CD4-positive, alpha-beta T cell treated with Interleukin-6 for 4 hours (primary cell): Measurements from ENCODE around the gene SRPK3.

Experiments used
- DNase-seq: peaks from one replicate; pipeline ENCODE4 v3.0.0-alpha.2; 2020; ENCODE audit warnings: mixed read lengths

SRPK3 gene

DNA sequence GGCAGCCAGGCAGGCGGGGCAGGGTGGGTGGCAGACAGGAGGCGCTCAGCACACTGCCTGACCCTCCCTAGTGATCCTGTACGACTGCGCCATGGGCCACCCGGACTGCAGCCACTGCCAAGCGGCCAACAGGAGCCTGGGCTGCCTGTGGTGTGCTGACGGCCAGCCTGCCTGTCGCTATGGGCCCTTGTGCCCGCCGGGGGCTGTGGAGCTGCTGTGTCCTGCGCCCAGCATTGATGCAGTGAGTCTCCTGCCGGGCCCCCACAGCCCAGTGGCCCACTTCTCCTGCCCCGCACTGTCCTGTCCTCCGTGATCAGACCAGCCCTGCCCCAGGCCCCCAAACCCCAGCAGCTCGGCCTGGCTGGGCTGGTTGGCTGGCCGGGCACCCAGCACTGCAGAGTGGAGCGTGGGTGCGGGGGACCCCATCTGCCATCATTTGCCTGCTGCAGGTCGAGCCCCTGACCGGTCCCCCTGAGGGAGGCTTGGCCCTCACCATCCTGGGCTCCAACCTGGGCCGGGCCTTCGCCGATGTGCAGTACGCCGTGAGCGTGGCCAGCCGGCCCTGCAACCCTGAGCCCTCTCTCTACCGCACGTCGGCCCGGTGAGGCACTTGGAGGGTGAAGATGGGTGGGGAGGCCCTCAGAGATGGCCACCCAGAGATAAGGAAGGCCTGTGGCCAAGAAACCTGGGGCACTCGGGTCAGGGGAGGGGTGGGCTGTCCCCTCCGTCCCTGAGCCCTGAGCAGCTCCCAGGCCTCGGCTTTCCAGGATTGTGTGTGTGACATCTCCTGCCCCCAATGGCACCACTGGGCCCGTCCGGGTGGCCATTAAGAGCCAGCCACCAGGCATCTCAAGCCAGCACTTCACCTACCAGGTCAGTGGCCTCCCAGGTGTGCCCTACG, 9.2 kb upstream of the SRPK3 start:
- DNase-seq = no peak

GRCh38 chrX:153772316-153773217, 8.3 kb upstream of the SRPK3 start:
- no peak for DNase-seq

DNA sequence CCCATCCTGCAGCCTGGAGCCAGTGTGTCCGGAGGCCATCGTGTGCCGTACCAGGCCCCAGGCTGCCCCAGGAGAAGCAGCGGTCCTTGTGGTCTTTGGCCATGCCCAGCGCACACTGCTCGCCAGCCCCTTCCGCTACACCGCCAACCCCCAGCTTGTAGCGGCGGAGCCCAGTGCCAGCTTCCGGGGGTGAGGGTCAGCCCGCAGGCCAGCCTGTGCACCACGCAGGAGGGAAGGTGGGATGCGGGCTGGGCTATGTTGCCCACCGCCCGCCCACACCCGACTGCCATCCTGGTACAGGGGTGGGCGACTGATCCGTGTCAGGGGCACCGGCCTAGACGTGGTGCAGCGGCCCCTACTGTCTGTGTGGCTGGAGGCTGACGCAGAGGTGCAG, 7.6 kb upstream of the SRPK3 start:
- no peak for DNase-seq

- no peak for DNase-seq
Measured at GRCh38 chrX:153773741-153774575, 6.9 kb upstream of the SRPK3 start.

- DNase-seq = no peak
Measured at GRCh38 chrX:153774576-153775292, 6.1 kb upstream of the SRPK3 start.

DNA sequence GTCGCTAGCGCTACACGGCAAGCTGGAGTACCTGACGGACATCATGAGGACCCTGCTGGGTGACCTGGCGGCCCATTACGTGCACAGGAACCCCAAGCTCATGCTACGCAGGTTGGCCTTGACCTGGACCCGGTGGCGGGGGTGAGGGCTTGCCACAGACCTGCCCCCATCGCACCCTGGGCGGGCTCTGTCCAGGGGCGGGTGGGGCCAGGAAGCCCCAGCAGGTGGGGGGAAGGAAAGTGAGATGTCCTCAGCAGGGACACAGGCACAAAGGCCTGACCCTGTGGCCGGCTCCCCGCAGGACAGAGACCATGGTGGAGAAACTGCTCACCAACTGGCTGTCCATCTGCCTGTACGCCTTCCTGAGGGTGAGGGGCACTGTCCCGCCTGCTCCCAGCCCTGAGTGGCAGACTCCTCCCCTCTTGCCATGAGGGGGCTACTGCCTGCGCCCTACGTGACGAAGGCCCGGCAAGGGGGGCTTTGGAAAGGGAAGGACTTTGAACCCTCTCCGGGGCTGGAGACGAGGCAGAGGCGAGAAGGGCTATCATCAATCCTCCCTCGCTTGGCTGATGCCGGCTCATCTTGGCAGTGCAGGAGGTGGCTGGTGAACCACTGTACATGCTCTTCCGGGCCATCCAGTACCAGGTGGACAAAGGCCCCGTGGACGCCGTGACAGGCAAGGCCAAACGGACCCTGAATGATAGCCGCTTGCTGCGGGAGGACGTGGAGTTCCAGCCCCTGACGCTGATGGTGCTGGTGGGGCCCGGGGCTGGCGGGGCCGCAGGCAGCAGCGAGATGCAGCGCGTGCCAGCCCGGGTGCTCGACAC, 5.3 kb upstream of the SRPK3 start:
- peak; percentile 0 for DNase-seq

- DNase-seq = peak; percentile 0
Measured at GRCh38 chrX:153776120-153776599, 4.7 kb upstream of the SRPK3 start.

GRCh38 chrX:153776611-153777045, 4.2 kb upstream of the SRPK3 start:
- DNase-seq = no peak

DNA sequence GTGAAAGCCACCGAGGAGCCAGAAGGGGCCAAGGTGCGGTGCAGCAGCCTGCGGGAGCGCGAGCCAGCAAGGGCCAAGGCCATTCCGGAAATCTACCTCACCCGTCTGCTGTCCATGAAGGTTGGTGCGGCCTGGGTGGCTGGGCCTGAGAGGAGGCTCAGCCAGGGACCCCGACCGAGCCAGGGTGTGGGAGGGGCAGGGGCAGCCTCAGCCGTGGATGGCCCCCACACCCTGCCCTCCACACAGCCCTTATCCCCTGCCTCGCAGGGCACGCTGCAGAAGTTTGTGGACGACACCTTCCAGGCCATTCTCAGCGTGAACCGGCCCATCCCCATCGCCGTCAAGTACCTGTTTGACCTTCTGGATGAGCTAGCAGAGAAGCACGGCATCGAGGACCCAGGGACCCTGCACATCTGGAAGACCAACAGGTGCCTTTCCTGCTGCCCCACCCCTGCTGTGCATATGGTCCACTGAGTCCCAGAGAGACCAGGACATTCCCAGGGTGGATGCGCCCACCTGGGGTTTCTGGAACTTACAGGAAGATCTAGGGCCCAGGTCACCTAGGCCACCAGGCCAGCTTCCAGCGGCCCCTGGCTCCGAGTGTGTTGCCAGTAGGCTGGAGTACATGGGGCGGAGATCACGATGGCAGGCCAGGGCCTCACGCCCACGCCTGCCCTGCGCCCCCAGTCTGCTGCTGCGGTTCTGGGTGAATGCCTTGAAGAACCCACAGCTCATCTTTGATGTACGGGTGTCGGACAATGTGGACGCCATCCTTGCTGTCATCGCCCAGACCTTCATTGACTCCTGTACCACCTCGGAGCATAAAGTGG, 3.4 kb upstream of the SRPK3 start:
- DNase-seq = peak; percentile 0

GRCh38 chrX:153778181-153778580, 2.7 kb upstream of the SRPK3 start:
- DNase-seq = no peak

- no peak for DNase-seq
Measured at GRCh38 chrX:153778684-153779101, 2.1 kb upstream of the SRPK3 start.

GRCh38 chrX:153779891-153780677, 757 bp upstream of the SRPK3 start:
- DNase-seq = no peak

DNA sequence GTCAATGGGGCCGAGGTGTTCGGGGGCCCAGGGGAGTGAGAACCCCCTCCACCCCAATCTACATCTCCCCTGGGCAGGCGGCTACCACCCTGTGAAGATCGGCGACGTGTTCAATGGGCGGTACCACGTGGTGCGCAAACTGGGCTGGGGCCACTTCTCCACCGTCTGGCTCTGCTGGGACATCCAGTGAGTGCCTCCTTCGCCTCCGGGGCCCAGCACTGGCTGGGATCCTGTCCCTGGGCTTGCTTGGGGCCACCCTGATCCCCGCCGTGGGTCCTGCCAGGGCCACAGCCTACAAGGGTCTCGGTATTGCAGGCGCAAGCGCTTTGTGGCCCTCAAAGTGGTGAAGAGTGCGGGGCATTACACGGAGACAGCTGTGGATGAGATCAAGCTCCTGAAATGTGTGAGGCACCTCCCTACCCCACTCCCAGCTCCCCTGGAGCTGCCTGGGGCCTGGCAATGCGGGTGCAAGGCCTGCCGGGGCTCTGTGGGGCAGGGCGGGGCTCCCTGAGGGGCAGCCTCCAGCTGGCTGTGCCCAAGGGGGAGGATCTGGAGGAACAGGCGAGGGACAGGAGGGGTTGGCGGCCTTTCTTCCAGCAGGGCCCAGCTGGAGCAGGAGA, 697 bp downstream of the SRPK3 start:
- no peak for DNase-seq

GRCh38 chrX:153782313-153782712, 1.5 kb downstream of the SRPK3 start:
- no peak for DNase-seq

- no peak for DNase-seq
Measured at GRCh38 chrX:153782871-153783270, 2.0 kb downstream of the SRPK3 start.

DNA sequence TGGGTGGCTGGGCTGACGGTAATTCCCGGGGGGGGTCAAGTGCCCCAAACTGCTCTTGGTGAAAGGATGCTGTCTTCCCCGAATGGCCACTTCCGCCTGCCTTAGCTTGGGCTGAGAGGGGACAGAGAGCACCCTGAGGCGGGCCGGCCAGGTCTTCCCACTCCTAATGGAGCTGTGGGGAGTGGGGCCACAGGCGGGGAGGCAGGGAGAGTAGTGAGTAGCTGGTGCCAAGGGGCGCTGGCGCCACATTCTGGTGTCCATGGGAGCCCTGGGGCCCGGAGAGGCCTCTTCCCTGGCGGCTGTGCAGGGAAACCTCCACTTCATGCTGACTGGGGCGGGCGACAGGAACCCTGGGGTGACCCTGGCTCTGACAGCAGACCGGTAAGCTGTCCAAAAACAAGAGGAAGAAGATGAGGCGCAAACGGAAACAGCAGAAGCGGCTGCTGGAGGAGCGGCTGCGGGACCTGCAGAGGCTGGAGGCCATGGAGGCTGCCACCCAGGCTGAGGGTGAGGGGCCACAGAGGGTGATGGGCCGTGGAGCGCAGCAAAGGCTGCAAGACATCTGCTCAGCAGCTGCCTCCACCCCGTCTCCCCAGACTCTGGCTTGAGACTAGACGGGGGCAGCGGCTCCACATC, 2.7 kb downstream of the SRPK3 start:
- no peak for DNase-seq

DNA sequence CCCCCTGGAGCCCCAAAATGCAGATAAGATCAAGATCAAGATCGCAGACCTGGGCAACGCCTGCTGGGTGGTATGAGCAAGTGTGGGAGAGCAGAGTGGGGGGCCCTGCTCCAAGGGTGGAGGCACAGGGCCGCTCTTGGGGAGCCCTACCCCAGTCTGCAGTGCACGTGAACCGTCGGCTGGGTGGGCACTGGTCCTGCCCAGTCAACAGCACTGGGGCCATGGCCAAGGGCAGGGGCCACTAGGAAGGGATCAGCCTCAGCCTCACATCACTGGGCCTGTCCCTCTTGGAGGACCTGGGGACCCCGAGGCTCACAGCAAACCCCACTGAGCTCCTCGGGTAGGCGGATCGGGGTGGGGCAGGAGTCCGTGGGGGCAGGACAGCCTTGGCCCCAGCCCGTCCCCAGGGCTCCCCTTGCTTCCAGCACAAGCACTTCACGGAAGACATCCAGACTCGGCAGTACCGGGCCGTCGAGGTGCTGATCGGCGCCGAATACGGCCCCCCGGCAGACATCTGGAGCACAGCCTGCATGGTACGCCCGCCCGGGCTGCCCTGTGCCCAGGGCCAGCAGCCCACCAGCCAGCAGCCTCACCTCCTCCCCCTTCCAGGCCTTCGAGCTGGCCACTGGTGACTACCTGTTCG, 3.6 kb downstream of the SRPK3 start:
- no peak for DNase-seq

- DNase-seq = no peak
Measured at GRCh38 chrX:153786669-153787068, 5.8 kb downstream of the SRPK3 start.
